NK-92 (cell line): ENCODE results near the gene WFIKKN2.

Experiments
- DNase-seq: peaks from one replicate; lab custom pipeline; 2025; ENCODE audit not compliant: unreplicated experiment; lab: John Stamatoyannopoulos, UW

Gene WFIKKN2

DNA sequence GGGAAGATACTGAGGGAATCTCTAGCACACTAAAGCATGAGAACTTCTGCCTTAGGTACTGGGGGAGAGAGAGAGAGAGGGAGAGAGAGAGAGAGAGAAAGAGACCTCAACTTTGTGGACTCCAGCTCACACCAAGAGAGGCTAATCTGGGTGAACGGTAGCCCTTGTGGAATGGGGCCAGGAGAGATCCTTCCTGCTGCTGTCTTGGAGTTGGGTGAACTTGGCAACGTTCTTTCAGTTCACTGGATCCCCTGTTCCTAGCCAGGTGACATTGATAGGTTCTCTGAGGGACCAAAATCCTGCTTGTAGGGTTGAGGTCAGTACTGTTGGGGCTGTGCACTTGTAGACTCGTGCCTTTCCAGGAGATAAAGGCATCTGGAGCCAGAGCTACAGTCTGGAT lies 26.5 kb upstream of the WFIKKN2 start:
- DNase-seq: no peak

DNA sequence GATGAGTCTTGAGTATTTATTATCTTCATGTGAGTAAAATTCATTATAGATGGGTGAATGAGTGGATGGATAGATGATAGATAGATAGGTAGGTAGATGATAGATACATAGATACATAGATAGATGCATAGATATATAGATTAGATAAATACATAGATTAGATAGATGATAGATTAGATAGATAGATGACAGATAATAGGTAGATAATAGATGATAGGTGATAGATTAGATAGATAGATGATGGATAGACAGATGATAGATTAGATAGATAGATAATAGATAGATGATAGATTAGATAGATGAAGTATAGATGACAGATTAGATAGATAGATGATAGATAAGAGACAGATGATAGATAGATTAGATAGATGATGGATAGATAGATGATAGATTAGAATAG lies 21.8 kb upstream of the WFIKKN2 start:
- DNase-seq: no peak

GRCh38 chr17:50815400-50815799 lies 20.0 kb upstream of the WFIKKN2 start:
- DNase-seq: no peak

- no peak for DNase-seq
These were observed 19.1 kb upstream of the WFIKKN2 start for GRCh38 chr17:50816271-50816670.

- DNase-seq: no peak
These were observed 18.3 kb upstream of the WFIKKN2 start for GRCh38 chr17:50816771-50817751.

DNA sequence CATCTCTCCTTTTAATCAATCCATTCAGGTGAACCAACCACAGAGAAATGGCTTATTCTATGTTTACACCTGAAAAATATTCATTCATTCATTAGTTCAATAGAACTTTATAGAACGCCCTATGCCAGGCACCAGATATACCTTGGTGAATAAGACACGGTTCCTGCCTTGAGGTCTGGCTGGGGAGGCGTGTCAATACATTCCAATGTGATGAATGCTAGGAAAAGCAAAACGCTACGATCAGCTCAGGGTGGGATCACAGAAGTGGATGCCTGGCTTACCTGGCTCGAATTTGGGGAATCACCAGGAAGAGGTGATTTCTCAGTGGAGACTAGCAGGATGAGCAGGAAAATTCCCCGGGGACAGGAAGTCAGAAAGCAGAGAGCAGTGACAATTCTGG lies 17.5 kb upstream of the WFIKKN2 start:
- no peak for DNase-seq

DNA sequence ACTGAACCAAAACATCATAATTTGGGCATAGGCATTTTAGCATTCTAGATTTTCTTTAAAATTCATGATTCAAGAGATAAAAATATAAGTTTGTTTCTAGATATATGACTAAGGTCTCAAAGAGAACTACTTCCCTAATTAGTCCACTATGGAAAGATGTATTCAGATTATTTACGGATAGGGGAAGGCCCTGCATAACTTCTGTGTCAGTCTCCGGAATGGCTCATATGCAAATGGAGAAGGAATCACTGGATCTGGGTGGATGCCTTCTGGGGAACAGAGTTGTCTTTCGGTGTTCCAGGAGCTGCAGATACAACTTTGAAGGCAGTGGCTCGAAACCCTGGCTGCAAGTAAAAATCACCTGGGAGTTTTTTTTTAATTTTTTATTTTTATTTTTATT lies 17.1 kb upstream of the WFIKKN2 start:
- no peak for DNase-seq

- DNase-seq: no peak
These were observed 16.3 kb upstream of the WFIKKN2 start for GRCh38 chr17:50818921-50819657.

DNA sequence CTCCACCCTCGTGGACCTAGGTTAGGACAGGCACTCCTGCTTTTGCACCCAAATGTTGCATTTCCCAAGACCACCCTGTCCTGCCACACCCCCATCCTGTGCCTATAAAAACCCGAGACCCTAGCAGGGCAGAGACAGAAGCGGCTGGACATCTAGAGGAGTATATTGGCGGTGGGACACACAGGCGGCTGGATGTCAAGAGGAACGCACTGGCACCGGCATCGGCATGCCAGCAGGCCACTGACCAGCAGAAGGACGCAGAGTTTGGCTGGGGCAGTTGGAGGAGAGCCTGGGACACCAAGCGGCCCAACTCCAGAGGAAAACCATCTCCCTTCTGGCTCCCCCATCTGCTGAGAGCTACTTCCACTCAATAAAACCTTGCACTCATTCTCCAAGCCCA lies 14.7 kb upstream of the WFIKKN2 start:
- DNase-seq: no peak

DNA sequence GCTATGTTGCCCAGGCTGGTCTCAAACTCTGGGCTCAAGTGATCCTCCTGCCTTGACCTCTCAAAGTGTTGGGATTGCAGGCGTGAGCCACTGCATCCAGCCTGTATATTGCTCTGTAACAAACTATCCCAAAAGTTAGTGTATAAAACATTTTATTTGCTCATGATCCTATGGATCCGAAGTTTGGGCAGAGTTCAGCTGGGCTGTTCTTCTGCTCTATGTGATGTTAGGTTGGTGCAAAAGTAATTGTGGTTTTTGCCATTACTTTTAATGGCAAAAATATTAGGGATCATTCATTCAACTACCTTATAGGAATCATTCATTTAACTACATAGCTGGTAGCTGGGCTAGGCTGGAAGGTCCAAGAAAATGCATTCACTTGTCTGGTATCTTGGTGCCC lies 12.8 kb upstream of the WFIKKN2 start:
- DNase-seq: no peak

GRCh38 chr17:50824429-50824828 lies 11.0 kb upstream of the WFIKKN2 start:
- DNase-seq: no peak

GRCh38 chr17:50825188-50825587 lies 10.2 kb upstream of the WFIKKN2 start:
- no peak for DNase-seq

GRCh38 chr17:50828508-50829170 lies 6.7 kb upstream of the WFIKKN2 start:
- no peak for DNase-seq

DNA sequence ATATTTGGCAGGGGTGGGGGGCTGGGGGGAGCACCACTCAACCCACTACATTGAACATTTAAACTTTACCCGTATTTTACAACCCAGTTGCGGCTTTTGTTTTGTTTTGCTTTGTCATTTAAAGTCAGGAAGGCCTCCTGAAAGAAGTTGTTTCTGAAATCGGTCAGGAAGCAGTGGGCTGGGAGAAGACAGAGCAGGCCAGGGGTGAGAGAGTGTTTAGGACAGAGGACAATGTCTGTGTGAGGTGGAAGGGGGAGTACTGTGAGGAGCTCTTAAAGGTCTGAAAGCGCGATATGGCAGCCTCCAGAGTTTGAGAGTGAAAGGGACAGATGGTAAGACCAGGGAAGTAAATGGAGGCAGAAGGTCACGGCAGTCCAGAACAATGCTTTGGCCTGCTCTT lies 6.1 kb upstream of the WFIKKN2 start:
- no peak for DNase-seq

- no peak for DNase-seq
These were observed 5.0 kb upstream of the WFIKKN2 start for GRCh38 chr17:50830352-50830751.

GRCh38 chr17:50830994-50831393 lies 4.4 kb upstream of the WFIKKN2 start:
- no peak for DNase-seq

- no peak for DNase-seq
These were observed 3.9 kb upstream of the WFIKKN2 start for GRCh38 chr17:50831471-50831928.

DNA sequence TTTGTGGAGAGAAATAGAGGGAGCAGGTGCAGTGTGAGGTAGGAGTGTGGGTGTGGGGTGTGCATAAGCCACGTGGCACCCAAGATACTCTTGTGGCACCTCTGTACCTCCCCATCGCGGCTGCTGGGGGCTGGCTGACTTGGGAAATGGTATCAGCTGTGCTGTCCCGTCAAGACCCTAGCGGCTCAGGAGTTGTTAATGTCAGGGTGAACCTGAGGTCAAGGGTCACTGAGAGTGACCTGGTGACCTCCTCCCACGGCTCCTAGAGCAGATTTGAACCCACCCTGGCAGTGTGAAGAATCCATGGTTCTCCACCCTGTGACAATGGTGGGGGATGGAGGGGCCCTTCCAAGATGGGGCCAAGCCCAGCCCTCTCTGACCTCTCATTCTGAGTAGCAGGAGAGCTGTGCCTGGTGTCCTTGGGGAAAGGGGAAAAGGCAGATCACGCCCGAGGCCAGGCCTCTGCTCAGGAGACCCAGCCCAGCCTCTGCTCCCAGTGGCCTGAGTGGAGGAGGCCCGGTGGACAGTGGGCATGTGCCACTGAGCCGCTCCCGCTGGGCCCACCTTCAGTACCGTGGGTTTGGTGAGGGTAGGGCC lies 3.0 kb upstream of the WFIKKN2 start:
- no peak for DNase-seq

- DNase-seq: no peak
These were observed 2.5 kb upstream of the WFIKKN2 start for GRCh38 chr17:50832864-50833381.

DNA sequence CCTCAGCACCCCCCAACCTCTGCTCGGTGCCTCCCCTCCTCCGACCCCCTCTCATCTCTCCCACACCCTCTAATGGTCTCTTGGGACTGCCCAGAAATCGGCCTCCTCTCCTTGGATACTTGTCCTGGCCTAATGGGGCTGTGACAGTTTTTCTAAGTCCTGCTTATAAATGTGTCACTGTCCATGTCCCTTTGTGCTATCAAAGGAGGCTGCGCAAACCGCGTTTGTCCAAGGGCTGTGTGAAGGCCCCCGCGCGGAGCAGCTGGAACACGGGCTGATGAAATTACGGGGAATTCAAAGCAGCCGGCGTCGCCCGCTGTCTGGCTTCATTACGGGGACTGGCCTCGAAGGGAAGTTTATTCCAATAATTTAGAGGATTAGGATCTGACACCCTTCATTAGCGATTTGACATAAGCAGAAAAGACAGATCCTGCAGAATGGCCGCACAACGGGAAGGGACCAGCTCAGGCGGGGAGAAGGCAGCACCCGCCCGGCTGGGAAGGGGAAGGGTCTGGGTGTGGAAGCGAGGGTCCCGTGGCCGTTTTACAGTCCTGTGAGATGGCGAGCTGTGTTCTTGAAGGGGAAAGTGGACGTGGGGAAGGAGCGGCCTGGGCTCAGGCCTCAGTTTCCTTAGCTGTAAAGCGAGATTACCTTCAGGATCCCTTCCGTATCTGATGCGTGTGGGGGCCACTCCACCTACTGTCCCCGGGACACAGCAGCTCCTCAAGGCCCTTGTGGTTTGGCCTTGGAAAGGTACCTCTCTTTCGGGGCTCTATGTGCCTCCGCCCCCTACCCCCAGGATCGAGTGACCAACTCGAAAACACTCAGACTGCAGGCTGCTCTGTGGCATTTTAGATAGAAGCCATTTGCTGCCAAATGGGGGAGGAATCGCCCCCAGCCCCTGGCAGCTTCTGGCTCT lies 1.6 kb upstream of the WFIKKN2 start:
- no peak for DNase-seq
